ENCODE measurements around the gene CSF2RB.
A peak's percentile ranks its signal among the peaks of the same experiment; 100 is the strongest.

CSF2RB gene

DNA sequence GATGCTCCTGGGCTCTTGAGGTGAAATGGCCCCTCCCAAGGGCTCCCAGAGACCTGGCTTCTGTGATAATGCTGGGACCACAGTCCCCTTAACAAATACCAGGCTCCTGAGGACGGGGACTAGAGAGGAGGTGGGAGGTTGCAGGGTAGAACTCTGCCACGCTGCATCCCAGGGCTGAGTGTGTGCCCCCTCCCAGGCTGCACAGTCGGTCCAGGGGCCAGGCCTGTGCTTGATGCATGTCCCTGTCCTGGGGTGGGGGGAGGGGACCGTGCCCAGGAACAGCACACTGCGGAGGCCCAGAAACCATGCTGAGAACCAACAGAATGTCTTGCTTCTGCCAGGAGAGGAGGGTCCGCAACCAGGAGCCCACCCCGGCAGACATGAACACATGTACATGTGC, 9.3 kb downstream of the CSF2RB start:
- DNase-seq, result no peak

DNA sequence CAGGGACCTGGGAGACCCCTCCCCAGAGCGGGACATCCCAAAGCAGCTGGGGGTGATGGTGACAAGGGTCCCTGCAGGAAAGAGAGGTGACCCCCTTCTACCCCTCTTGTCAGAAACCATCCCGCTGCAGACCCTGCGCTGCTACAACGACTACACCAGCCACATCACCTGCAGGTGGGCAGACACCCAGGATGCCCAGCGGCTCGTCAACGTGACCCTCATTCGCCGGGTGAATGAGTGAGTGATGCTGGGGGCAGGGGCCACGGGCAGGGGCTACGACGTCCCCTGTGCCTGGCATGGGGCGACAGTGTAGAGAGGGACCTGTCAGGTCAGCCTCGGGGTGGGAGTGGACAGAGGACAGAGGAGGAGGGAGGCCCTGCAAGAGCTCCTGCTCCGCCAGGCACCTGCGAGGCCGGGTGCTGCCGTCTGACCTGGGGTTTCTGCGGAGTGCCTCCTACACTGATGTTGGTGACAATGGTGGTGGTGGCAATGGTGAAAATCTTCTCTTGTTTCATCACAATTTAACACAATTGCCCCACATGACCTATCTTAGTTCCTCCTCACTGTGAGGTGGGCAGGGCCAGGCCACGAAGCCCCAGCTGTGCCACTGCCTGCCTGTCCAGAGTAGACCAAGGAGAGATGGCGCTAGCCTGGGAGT, 9.8 kb downstream of the CSF2RB start:
- no peak for DNase-seq

DNA sequence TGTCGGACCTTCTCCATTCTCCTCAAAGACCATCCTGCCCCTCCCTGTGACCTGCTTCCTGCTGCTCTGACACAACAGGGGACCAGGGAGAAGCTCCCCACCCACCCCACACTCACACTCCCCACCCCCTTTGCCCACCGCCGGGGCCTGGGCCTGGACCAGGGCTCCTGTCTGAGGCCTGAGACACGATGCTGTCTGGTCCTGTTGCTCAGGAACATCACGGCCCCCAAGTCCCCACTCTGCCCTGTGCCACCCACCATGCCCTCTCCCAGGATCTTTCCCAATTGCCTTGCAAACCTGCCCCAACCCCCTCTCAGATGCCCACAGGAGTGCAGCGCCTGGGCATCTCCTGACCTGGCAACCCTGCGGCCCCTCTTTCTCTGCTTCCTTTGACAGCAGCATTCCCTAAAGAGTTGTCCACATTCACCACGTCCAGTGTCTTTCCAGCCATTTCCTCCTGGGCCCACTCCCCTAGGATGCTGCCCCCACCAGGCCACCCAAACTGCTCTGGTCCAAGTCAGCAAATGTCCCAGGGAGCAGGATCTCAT, 10.8 kb downstream of the CSF2RB start:
- DNase-seq, result no peak

DNA sequence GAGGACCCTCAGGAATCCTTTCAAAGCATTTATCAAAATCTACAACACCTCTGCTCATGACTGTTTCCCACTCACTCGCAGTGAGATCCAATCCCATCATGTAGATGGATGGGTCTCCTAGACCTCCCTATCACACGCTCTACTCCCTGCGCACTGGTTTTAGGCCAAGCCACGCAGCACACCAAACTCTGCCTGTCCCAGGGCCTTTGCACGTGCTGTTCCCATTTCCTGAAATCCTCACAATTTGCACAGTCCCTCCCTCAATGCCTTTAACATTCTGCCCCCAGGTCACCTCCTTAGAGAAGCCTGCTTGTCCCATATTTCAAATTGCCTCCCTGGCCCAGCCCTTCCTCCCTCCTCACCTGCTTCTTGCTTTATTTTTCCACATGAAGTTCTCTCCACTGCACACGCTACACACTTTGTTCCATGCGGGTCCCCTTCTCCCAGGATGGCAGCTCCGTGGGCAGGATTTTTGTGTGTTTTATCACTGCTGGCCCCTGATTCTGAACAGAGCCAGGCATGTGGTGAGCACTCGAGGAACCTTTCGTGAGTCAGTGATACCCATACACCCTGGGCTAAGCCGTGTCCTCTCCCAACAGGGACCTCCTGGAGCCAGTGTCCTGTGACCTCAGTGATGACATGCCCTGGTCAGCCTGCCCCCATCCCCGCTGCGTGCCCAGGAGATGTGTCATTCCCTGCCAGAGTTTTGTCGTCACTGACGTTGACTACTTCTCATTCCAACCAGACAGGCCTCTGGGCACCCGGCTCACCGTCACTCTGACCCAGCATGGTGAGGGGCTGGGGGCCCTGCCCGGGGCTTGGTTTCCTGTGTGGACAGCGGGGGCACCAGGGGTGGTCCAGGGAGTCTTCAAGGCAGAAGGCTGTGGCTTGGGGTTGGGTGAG, 12.2 kb downstream of the CSF2RB start:
- no peak for DNase-seq

DNA sequence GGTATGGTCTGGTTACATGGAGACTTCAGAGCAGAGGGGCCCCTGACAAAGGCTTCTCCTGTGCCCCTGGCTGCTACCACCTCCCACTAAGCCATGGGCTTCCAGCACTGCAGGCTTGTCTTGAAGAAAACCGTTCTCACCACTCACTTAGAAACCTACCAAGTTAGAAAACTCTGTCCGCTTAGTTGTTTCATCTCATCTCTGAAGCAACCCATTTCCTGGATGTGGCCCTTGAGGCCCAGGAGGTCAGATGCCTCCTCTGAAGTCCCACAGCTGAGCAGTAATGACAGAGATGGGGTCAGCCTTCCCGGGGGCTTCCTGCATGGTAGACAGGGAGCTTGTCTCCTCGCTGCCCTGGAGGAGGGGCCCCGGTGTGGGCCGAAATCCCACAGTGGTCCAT, 12.9 kb downstream of the CSF2RB start:
- DNase-seq, result no peak

DNA sequence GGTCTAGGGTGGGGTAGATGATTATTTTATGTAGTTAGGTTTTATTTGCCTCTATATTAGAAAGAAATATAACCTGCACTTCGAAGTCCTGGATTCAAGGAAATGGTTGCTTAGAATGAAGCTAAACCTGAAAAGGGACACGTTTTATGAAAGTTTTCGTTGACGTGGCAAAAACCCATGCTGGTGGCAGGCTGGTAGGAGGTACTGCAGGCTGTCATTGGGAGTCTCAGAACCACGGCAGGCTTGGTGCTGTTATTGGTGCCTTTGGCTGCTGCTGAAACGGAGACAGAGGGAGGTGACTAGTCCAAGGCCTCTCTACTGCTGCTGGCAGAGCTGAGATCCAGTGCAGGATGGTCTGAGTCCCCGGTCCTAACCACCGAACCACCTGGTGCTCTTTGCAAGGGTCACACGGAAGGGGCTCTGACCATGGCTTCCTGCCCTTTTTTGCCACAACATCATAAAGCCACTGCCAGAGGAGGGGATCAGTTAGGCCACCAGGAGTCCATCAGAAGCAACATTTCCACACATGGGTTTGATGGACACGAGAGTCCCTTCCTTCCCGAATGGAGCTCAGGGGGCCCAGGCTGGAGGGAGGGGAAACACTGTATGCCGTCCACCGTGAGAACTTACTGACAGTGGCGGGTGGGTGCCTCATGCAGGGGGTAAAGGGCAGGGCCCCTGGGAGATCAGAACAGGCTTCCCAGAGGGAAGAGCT, 13.4 kb downstream of the CSF2RB start:
- DNase-seq, result no peak

DNA sequence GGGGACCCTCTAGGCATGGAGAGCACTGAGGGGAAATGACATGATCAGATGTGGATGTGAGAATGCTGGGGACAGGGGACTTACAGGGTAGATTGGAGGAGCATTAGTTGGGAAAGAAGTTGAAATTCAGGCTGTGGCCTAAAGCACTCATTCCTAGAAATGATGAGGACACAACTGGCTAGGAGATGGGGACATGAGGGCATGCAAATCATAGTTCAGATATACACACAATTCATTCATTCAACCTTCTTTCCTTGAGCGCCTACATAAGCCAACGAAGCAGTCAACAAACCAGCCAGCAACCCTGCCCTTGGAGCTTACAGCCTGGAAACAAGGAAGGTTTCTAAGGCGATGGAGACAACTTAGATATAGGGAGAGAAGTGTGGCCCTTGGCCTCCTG, 14.2 kb downstream of the CSF2RB start:
- no peak for DNase-seq

DNA sequence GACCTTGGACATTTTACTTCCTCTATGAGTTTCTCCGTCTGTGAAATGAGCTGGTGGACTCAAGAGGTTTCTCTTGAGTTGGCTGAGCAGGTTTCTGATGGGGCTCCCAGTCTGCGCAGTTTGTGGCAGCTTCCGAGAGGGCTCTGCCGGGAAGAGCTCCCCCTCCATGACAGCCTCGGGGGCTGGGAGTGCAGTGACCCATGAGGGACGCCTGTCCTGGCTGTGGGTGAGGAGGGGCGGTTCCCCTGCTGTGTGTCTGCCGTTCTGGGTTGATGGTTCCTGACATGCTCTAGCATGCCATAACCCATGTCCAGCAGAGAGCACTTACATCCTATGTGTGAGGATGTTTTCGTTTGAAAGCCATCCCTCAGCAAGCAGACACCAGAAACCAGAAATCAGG, 14.8 kb downstream of the CSF2RB start:
- DNase-seq, result peak; percentile 82

DNA sequence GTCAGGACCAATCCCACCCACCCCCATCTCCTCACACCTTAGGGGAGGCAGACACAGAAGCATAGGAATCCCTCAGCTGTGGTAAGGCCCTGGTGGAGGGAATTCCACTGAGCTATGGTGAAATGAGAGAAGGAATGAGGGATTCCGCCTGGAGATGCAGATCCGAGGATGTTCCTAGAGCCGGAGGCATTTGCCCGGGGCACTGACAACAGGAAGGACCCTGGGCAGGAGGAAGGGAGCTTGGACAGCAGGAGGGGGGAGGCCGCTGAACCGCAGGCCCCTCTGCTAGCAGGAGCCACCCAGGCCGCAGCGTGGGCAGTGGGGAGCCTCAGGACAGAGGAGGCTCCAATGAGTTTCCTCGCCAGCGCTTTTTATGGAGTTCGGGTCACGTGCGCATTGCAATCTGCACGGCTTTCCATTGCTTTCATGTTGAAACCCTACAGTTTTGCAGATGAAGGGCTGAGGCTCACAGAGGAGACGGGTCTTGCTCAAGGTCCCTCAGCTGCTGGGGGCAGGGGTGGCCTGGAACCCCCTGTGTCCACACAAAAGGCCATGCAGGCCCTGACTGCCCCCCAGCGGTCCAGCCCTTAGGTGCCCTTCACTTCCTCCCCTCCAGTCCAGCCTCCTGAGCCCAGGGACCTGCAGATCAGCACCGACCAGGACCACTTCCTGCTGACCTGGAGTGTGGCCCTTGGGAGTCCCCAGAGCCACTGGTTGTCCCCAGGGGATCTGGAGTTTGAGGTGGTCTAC, 15.5 kb downstream of the CSF2RB start:
- DNase-seq, result peak; percentile 44

DNA sequence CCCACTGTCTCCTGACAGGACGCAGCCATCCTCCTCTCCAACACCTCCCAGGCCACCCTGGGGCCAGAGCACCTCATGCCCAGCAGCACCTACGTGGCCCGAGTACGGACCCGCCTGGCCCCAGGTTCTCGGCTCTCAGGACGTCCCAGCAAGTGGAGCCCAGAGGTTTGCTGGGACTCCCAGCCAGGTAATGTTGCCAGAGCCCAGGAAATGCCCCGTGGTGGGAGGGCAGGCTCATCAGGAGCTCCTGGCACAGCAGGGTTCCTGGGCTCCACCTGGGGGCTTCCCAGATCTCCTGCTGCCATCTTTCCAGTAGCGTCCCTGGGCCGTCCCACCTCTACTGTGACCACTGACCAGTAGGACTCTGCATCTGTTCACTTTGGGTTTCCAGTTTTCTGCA, 16.2 kb downstream of the CSF2RB start:
- DNase-seq, result no peak

DNA sequence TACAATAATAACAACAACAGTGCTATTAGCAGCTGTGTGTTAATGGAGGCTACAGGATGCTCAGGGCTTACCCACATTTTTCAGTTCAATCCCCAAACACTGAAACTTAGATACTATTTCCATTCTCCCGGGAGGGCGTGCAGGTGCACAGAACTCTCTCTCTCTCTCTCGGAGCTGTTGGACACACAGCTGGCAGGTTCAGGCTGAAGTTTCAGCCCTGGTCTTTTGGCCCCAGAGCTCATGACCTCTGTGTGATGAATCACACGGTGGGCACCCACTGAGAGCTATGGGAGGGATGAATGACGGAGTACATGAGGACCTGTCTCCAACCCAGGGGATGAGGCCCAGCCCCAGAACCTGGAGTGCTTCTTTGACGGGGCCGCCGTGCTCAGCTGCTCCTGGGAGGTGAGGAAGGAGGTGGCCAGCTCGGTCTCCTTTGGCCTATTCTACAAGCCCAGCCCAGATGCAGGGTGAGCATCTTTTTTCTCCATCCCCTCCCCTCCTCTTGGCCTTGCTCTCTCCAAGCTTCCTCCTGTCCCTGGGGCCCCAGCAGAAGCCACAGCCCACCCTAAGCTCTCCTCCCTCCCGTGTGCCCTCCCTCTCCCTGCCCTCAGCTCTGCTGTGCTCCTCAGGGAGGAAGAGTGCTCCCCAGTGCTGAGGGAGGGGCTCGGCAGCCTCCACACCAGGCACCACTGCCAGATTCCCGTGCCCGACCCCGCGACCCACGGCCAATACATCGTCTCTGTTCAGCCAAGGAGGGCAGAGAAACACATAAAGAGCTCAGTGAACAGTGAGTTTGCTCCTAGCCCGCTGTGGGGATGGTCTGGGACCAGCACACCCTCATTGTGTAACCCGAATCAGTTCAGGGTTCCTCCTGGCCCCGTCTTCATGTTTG, 16.9 kb downstream of the CSF2RB start:
- DNase-seq, result no peak

DNA sequence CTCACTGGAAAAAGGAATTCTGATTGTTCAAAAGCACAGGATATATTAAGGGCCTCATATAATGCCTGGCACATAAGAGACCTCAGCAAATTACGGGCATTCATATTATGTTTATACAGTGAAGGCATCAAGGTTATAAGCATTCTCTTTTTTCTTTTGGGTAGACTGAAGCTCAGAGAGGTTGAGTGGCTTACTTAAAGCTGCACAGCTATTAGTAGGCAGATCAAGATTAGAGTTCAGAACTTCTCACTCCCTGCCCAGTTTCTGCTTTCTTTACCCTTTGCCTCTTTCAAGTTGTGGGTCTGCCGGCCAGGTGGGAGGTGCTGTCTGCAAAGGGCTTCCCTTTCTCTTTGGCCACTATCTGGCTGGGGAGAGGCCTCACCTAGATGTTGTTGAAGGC, 18.0 kb downstream of the CSF2RB start:
- no peak for DNase-seq

DNA sequence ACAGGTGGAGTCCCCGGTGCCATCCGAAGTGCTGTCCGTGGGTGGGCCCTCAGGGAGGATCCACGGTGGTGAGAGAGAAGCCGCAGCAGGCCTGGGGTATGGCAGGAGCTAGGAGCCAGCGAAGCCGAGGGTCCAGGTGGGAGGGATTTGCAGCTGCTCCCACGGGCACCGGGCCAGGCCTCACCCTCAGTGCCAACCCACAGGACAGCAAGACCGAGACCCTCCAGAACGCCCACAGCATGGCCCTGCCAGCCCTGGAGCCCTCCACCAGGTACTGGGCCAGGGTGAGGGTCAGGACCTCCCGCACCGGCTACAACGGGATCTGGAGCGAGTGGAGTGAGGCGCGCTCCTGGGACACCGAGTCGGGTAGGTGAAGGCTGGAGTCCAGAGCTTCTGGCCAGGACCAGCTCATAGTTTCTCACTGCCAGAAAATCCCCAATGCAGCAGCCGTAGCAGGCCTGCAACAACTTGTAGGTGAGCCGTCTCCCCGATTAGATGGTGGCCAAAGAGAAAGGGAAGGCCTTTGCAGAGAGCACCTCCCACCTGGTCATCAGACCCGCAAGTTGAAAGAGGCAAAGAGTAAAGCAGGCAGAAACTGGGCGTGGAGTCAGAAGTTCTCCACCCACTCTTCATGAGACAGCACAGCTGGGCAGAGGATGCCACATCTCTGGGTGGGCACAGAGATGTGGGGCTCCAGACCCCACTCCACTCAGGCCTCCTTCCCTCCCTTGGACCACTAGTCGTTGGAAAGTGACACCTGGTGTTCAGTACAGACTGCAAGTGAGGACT, 20.4 kb downstream of the CSF2RB start:
- DNase-seq, result no peak

DNA sequence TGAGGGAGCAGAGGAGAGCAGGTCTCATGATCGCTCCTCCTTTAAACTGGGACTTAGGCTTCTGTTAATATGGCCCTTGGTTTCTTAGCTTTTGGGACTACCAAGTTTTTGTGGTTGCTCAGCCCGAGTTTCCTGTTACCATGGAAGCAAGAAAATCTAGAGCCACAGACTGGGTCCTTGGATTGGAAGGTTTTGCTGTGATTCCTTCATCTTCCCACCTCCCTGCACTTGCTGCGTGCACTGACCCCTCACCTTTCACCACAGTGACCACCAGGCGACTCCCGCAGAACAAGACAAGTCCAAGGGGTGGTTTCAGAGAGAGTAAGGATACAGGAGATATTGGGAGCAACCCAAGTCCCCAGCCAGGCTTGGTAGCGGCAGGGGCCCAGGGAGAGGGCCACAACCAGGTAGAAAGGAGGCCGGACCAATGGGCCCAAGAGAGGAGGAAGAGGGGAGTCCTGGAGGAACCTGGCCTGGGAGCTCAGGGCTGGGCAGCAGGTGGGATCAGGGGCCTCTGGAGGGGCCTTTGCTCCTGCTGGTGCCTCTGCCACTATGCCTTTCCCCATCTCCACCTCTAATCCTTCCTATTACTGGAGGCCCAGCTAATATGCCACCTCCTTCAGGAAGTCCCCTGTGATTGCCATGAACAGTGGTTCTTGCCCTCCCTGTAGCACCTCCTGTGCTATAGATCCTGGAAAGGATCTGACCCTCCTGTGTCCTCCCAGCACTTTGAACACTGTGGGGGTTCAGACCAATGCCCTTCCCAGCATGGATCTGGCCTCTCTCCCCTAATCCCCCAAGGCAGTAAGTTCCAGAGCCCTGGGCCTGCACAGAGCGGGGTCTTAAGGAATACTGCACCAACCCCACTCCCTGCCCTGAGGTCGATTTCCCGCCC, 21.2 kb downstream of the CSF2RB start:
- DNase-seq, result no peak

DNA sequence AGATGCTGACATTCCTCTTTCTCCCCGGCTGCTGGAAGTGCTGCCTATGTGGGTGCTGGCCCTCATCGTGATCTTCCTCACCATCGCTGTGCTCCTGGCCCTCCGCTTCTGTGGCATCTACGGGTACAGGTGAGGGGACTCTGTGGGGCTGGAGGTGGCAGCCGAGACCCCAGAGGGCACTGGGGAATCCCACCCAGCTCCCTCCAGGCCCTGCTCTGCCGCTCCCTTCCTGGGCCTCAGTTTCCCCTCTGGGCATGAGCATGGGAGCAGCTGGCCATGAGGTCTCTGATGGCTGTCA, 21.8 kb downstream of the CSF2RB start:
- DNase-seq, result no peak

DNA sequence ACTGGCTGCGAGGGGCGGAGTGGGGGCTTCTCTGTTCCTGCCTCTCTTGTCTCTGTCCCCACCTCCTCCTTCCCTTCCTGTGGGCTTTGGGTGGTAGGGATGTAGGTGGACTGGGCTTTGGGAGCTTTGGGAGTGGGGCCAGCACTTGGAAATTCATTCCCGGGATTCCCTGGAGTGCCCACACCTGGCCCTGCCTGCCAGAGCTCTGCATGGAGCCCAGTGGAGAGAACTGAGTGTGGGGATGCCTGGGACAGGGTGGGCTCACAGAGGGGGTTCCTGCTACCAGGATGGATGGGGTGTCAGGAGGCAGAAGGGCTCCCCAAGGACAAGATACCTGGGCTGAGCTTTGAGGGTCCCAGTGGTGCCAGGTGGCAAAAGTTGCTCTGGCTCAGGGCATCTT, 22.3 kb downstream of the CSF2RB start:
- no peak for DNase-seq

DNA sequence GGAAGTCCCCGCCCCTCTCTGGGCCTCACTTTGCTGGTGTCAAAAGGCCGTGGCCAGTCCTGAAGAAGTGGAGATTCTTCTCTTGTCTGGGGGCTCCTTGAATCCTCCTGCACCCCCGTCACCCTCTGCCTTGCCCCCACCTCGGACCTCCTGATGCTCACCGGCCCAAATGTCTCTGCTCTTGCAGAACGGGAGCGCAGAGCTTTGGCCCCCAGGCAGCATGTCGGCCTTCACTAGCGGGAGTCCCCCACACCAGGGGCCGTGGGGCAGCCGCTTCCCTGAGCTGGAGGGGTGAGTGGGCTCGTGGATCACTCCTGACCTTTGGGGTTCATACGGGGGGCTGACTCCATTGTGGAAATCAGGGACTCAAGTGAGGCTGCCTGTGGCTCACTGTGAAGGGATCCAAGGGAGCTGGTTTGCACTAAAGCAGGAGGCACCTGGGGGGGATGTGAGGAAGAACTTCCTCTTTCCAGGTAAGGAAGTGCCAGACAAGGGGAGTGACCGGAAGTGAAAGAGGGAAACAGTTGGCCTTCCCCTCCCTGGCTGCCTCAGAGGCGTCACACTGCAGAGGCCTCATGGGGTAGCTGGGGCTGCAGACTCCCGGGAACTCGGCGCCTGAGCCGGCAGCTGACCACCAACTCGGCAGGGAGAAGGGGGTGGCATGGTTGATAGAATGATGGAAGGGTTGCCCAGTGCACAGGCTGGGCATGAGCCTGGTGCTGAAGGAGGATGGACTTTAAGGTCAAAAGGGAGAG, 23.1 kb downstream of the CSF2RB start:
- DNase-seq, result no peak

DNA sequence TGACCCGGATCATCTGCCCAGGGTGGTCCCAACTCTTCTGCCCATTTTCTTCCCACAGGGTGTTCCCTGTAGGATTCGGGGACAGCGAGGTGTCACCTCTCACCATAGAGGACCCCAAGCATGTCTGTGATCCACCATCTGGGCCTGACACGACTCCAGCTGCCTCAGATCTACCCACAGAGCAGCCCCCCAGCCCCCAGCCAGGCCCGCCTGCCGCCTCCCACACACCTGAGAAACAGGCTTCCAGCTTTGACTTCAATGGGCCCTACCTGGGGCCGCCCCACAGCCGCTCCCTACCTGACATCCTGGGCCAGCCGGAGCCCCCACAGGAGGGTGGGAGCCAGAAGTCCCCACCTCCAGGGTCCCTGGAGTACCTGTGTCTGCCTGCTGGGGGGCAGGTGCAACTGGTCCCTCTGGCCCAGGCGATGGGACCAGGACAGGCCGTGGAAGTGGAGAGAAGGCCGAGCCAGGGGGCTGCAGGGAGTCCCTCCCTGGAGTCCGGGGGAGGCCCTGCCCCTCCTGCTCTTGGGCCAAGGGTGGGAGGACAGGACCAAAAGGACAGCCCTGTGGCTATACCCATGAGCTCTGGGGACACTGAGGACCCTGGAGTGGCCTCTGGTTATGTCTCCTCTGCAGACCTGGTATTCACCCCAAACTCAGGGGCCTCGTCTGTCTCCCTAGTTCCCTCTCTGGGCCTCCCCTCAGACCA, 24.0 kb downstream of the CSF2RB start:
- DNase-seq, result no peak

DNA sequence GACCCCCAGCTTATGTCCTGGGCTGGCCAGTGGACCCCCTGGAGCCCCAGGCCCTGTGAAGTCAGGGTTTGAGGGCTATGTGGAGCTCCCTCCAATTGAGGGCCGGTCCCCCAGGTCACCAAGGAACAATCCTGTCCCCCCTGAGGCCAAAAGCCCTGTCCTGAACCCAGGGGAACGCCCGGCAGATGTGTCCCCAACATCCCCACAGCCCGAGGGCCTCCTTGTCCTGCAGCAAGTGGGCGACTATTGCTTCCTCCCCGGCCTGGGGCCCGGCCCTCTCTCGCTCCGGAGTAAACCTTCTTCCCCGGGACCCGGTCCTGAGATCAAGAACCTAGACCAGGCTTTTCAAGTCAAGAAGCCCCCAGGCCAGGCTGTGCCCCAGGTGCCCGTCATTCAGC, 24.6 kb downstream of the CSF2RB start:
- DNase-seq, result no peak

Measured in eye (tissue), 1 donor.